ENCODE measurements around the gene KCNG1. TPM values are rescaled to one million over a fixed set of nuclear protein-coding genes. Genes with fewer than 3 reads are reported as not detected.

Gene KCNG1
- total and polyA plus RNA-seq, 2 experiments from 2014 or later = 8.1 to 26.3 TPM

- no peak for ATAC-seq
- no peak overlapping the region for H3K27ac ChIP-seq (ENCODE audit: low read depth)
- H3K79me2 ChIP-seq (replicated peaks; ENCODE audit: insufficient read depth) = no peaks in the 10 kb centered on the region; the same call in 1 of the 2 replicates
- H3K36me3 Mint-ChIP-seq (ENCODE audit: low read depth) = peaks cover 12% of the 10 kb centered on the region
- peaks cover 9% of the 10 kb centered on the region for H3K27me3 ChIP-seq (ENCODE audit: insufficient read depth)
- H3K4me1 ChIP-seq (ENCODE audit: insufficient read depth) = peaks cover 38% of the 10 kb centered on the region
- peaks cover 12% of the 10 kb centered on the region for H3K27me3 Mint-ChIP-seq (ENCODE audit: insufficient read depth, low read depth, poor library complexity)
- TF ChIP-seq EZH2phosphoT487 (IDR thresholded peaks at IDR 0.05; ENCODE audit: unreplicated experiment) (no peak), CREB1 (CRISPR knock-in tag; IDR thresholded peaks at IDR 0.05; ENCODE audit: low read depth) (no peak), JUNB (IDR thresholded peaks at IDR 0.05; ENCODE audit: unreplicated experiment) (no peak), ETS1 (IDR thresholded peaks at IDR 0.05) (no peak), EZH2 (IDR thresholded peaks at IDR 0.05; ENCODE audit: low read depth, unreplicated experiment) (no peak), POLR2AphosphoS5 (IDR thresholded peaks at IDR 0.05; ENCODE audit: low read depth) (no peak), ZNF331 (CRISPR knock-in tag; IDR thresholded peaks at IDR 0.05; ENCODE audit: low read depth) (no peak), NANOG (IDR thresholded peaks at IDR 0.05; ENCODE audit: borderline replicate concordance) (no peak), STAT1 (IDR thresholded peaks at IDR 0.05; ENCODE audit: unreplicated experiment) (no peak), ZNF114 (CRISPR knock-in tag; IDR thresholded peaks at IDR 0.05) (no peak)
- TF ChIP-seq, protein P1, sequence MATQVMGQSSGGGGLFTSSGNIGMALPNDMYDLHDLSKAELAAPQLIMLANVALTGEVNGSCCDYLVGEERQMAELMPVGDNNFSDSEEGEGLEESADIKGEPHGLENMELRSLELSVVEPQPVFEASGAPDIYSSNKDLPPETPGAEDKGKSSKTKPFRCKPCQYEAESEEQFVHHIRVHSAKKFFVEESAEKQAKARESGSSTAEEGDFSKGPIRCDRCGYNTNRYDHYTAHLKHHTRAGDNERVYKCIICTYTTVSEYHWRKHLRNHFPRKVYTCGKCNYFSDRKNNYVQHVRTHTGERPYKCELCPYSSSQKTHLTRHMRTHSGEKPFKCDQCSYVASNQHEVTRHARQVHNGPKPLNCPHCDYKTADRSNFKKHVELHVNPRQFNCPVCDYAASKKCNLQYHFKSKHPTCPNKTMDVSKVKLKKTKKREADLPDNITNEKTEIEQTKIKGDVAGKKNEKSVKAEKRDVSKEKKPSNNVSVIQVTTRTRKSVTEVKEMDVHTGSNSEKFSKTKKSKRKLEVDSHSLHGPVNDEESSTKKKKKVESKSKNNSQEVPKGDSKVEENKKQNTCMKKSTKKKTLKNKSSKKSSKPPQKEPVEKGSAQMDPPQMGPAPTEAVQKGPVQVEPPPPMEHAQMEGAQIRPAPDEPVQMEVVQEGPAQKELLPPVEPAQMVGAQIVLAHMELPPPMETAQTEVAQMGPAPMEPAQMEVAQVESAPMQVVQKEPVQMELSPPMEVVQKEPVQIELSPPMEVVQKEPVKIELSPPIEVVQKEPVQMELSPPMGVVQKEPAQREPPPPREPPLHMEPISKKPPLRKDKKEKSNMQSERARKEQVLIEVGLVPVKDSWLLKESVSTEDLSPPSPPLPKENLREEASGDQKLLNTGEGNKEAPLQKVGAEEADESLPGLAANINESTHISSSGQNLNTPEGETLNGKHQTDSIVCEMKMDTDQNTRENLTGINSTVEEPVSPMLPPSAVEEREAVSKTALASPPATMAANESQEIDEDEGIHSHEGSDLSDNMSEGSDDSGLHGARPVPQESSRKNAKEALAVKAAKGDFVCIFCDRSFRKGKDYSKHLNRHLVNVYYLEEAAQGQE (IDR thresholded peaks at IDR 0.05; ENCODE audit: unreplicated experiment) = no peak
- TF ChIP-seq, protein P2, sequence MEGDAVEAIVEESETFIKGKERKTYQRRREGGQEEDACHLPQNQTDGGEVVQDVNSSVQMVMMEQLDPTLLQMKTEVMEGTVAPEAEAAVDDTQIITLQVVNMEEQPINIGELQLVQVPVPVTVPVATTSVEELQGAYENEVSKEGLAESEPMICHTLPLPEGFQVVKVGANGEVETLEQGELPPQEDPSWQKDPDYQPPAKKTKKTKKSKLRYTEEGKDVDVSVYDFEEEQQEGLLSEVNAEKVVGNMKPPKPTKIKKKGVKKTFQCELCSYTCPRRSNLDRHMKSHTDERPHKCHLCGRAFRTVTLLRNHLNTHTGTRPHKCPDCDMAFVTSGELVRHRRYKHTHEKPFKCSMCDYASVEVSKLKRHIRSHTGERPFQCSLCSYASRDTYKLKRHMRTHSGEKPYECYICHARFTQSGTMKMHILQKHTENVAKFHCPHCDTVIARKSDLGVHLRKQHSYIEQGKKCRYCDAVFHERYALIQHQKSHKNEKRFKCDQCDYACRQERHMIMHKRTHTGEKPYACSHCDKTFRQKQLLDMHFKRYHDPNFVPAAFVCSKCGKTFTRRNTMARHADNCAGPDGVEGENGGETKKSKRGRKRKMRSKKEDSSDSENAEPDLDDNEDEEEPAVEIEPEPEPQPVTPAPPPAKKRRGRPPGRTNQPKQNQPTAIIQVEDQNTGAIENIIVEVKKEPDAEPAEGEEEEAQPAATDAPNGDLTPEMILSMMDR (conservative IDR thresholded peaks at IDR 0.05; ENCODE audit: low read depth in 2 of 2) = no peak
- TF ChIP-seq, protein P3, sequence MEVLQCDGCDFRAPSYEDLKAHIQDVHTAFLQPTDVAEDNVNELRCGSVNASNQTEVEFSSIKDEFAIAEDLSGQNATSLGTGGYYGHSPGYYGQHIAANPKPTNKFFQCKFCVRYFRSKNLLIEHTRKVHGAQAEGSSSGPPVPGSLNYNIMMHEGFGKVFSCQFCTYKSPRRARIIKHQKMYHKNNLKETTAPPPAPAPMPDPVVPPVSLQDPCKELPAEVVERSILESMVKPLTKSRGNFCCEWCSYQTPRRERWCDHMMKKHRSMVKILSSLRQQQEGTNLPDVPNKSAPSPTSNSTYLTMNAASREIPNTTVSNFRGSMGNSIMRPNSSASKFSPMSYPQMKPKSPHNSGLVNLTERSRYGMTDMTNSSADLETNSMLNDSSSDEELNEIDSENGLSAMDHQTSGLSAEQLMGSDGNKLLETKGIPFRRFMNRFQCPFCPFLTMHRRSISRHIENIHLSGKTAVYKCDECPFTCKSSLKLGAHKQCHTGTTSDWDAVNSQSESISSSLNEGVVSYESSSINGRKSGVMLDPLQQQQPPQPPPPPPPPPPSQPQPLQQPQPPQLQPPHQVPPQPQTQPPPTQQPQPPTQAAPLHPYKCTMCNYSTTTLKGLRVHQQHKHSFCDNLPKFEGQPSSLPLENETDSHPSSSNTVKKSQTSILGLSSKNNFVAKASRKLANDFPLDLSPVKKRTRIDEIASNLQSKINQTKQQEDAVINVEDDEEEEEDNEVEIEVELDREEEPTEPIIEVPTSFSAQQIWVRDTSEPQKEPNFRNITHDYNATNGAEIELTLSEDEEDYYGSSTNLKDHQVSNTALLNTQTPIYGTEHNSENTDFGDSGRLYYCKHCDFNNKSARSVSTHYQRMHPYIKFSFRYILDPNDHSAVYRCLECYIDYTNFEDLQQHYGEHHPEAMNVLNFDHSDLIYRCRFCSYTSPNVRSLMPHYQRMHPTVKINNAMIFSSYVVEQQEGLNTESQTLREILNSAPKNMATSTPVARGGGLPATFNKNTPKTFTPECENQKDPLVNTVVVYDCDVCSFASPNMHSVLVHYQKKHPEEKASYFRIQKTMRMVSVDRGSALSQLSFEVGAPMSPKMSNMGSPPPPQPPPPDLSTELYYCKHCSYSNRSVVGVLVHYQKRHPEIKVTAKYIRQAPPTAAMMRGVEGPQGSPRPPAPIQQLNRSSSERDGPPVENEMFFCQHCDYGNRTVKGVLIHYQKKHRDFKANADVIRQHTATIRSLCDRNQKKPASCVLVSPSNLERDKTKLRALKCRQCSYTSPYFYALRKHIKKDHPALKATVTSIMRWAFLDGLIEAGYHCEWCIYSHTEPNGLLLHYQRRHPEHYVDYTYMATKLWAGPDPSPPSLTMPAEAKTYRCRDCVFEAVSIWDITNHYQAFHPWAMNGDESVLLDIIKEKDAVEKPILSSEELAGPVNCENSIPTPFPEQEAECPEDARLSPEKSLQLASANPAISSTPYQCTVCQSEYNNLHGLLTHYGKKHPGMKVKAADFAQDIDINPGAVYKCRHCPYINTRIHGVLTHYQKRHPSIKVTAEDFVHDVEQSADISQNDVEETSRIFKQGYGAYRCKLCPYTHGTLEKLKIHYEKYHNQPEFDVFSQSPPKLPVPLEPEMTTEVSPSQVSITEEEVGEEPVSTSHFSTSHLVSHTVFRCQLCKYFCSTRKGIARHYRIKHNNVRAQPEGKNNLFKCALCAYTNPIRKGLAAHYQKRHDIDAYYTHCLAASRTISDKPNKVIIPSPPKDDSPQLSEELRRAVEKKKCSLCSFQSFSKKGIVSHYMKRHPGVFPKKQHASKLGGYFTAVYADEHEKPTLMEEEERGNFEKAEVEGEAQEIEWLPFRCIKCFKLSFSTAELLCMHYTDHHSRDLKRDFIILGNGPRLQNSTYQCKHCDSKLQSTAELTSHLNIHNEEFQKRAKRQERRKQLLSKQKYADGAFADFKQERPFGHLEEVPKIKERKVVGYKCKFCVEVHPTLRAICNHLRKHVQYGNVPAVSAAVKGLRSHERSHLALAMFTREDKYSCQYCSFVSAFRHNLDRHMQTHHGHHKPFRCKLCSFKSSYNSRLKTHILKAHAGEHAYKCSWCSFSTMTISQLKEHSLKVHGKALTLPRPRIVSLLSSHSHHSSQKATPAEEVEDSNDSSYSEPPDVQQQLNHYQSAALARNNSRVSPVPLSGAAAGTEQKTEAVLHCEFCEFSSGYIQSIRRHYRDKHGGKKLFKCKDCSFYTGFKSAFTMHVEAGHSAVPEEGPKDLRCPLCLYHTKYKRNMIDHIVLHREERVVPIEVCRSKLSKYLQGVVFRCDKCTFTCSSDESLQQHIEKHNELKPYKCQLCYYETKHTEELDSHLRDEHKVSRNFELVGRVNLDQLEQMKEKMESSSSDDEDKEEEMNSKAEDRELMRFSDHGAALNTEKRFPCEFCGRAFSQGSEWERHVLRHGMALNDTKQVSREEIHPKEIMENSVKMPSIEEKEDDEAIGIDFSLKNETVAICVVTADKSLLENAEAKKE (CRISPR knock-in tag; IDR thresholded peaks at IDR 0.05) = no peak
- H3K36me3 ChIP-seq (ENCODE audit: insufficient read depth) = no peaks in the 10 kb centered on the region
- peaks cover 2% of the 10 kb centered on the region; the same call in 1 of the 2 replicates for H4K20me1 ChIP-seq (replicated peaks; ENCODE audit: insufficient read depth)
- H3K4me2 ChIP-seq = no peak overlapping the region
- no peak overlapping the region for H3K4me3 ChIP-seq
- peaks cover 43% of the 10 kb centered on the region for H3K4me1 Mint-ChIP-seq
- no peak overlapping the region for H3K27ac Mint-ChIP-seq
- 0 out of 2 replicates have a peak, but pooled peaks cover 7% of the 10 kb centered on the region for H3F3A ChIP-seq (replicated peaks; ENCODE audit: low read depth)
- no peak overlapping the region for H2AFZ ChIP-seq
- H3K9me3 Mint-ChIP-seq = no peaks in the 10 kb centered on the region
- no peaks in the 10 kb centered on the region for H3K9me2 ChIP-seq (ENCODE audit: insufficient read depth)
- no peak overlapping the region for H3K4me3 Mint-ChIP-seq
- DNase-seq (ENCODE audit: low spot score) = no peak
Measured at GRCh38 chr20:51016521-51016920, 6.4 kb downstream of the KCNG1 start.
